Measurements from ENCODE around the gene EZH1.

EZH1 gene

GRCh38 chr17:42709561-42709960, 35.3 kb downstream of the EZH1 start:
- DNase-seq (ENCODE audit: low spot score), result peak; percentile 83

- DNase-seq (ENCODE audit: low spot score), result no peak
Observed at GRCh38 chr17:42708588-42708987, 36.3 kb downstream of the EZH1 start.

DNA sequence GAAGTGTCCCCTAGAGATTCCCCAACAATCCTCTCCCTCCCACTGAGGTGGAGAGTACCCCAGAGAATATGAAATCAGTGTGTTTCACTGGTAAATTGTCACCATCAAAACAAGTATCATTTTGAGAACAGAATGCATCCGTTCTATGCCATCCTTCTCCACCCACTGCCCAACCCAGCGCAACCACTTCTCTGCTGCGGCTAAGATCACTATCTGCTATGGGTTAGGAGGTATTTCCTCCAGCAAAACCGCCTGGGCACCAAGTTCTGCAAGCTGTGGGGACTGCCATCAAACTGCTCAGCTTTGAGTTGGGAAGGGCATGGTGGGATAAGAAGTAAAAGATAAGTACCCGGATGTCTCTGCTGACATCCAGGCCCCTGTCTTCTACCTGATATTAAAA, 38.1 kb downstream of the EZH1 start:
- no peak for DNase-seq (ENCODE audit: low spot score)

DNA sequence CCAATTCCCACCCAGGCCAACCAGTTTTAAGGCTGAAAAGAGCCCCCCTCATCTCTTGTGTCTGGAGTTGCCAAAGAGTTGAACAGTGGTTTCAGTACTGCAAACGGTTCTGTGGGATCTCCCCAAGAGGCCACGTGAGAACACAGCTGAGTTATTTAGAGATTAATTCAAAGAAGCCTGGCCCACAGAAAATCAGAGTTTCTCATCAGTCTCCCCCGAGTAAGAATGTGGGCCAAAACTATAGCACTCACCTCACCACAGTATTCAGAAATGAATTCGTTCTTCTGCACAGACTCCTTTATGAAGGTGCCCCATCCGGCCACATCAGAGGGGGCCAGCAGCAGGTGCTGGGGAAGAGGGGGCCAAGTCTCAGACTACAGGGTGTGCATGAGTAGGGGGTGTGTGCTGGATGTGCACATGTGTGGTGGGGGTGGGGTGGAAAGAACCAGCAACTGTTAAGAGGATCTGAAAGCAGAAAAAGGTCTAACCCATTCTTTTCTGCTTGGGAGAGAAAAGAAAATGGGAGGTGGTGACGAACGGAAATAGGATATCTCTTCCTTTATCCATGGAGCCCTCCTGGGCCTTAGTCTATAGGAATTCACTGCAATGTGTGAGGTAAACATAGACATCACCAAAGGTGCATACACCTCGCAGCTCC, 39.9 kb downstream of the EZH1 start:
- no peak for DNase-seq (ENCODE audit: low spot score)

DNA sequence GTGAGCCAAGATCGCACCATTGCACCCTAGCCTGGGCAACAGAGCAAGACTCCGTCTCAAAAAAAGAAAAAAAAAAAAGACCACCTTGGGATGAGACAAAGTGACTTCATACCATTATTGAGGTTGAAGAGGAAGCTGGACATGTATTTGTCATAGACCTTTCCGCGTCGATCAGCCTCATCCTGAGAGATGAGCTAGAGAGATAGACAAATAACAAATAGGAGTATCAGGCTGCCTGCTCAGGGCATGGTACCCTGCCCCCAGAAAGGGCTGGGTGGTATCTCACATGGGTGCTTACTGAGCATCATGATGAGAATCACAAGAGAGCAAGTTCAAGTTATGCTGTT, 40.4 kb downstream of the EZH1 start:
- DNase-seq (ENCODE audit: low spot score), result no peak

DNA sequence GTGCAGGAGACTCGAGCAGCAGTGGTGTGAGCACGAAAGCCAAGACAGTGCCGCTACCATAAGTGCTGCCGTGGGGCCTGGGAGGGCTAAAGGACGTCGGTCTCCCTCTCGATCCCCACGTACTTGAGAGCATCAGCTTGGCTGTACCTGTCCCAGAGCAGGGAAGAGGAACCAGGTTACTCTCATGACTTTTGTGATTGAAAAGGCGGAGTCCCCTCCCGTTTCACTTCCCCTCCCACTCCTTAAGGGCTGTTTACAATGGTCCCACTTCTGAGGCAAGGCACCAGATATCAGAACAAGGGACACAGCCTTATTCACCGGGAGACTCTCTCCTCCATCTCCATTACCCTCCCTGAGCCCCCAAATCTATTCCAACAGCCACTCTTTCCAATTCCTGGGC, 42.4 kb downstream of the EZH1 start:
- no peak for DNase-seq (ENCODE audit: low spot score)

GRCh38 chr17:42700586-42701289, 44.1 kb downstream of the EZH1 start:
- DNase-seq (ENCODE audit: low spot score), result no peak

- no peak for DNase-seq (ENCODE audit: low spot score)
Observed at GRCh38 chr17:42699415-42699740, 45.5 kb downstream of the EZH1 start.

GRCh38 chr17:42698736-42699414, 46.0 kb downstream of the EZH1 start:
- no peak for DNase-seq (ENCODE audit: low spot score)

GRCh38 chr17:42697108-42697811, 47.6 kb downstream of the EZH1 start:
- DNase-seq (ENCODE audit: low spot score), result no peak

DNA sequence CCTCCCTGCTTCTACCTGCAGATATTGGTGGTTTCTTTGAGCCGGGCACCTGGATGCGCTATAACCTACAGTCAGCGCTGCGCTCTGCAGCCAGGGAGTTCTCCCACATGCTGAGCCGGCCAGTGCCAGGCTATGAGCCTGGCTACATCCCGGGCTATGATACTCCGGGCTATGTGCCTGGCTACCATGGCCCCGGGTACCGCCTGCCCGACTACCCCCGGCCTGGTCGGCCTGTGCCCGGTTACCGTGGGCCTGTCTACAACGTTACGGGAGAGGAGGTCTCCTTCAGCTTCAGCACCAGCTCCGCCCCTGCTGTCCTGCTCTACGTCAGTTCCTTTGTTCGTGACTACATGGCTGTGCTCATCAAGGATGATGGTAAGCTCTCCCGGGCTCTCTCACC, 49.3 kb downstream of the EZH1 start:
- DNase-seq (ENCODE audit: low spot score), result no peak

DNA sequence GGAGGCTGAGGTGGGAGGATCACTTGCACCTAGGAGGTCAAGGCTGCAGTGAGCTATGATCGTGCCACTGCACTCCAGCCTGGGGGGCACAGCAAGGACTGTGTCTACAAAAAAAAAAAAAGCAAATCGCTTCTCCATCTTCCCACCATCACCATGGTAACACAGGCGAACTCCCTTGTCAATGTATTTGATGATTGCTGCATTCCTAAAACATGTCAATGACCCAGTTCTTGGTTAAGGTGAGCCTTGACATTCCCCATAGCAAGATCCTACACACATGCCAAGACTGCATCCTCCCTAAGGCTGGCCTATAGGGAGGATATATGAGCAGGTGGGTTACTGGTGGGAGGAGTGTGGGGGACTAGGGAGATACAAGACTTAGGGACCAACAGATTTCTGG, 50.3 kb downstream of the EZH1 start:
- no peak for DNase-seq (ENCODE audit: low spot score)

- no peak for DNase-seq (ENCODE audit: low spot score)
Observed at GRCh38 chr17:42692489-42692888, 52.4 kb downstream of the EZH1 start.

- no peak for DNase-seq (ENCODE audit: low spot score)
Observed at GRCh38 chr17:42691021-42691545, 53.8 kb downstream of the EZH1 start.

GRCh38 chr17:42690596-42690995, 54.2 kb downstream of the EZH1 start:
- no peak for DNase-seq (ENCODE audit: low spot score)

DNA sequence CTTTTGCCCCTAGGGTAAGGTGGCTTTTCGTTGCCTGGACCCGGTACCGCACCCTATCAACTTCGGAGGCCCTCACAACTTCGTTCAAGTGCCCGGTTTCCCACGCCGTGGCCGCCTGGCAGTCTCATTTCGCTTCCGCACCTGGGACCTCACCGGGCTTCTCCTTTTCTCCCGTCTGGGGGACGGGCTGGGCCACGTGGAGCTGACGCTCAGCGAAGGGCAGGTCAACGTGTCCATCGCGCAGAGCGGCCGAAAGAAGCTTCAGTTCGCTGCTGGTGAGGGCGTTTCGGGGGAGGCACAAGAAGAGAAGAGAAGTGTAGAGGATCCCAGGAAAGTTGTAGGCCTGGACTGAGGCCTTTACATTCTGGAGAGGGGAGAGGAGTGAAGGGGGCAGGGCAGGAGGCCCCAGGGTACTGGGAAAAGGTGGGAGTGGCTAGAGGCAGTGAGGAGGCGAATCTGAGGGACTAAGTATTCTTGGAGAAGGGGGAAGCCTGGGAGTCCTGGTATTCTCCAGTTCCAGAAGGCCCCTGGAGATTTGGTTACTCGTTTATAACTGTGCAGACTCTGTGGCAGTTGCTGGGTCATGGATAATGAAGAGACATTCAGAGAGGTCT, 57.0 kb downstream of the EZH1 start:
- DNase-seq (ENCODE audit: low spot score), result no peak

GRCh38 chr17:42686520-42687128, 58.2 kb downstream of the EZH1 start:
- no peak for DNase-seq (ENCODE audit: low spot score)

DNA sequence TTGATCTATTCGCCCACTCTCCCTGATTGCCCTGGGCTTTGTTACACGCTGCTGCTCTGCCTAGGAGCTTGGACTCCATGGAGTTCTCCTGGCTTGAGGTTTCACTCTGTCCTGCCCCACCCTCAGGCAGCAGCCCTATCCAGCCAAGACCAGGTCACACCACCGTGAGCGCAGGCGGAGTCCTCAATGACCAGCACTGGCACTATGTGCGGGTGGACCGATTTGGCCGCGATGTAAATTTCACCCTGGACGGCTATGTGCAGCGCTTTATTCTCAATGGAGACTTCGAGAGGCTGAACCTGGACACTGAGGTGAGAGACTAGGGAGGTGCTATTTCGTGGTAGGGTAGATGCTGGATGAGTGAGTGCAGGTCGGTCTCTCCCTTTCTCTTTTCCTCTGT, 59.0 kb downstream of the EZH1 start:
- peak; percentile 59 for DNase-seq (ENCODE audit: low spot score)

DNA sequence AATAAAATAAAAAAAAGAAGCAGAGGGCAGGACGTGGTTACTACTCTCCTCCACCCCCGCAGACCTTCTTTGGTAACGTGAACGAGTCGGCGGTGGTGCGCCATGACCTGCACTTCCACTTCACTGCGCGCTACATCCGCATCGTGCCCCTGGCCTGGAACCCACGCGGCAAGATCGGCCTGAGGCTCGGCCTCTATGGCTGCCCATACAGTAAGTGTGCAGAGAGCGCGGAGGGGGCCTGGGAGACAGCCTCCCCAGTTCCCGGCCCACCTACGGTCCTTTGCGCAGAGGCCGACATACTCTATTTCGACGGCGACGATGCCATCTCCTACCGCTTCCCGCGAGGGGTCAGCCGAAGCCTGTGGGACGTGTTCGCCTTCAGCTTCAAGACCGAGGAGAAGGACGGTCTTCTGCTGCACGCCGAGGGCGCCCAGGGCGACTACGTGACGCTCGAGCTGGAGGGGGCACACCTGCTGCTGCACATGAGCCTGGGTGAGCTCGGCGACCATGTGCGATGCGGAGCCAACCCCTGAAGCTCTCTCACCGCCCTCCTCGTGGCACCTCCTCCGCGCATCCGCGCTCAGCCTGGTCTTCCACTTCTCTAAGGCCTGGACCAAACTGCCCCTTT, 59.8 kb downstream of the EZH1 start:
- no peak for DNase-seq (ENCODE audit: low spot score)

GRCh38 chr17:42683407-42684034, 61.3 kb downstream of the EZH1 start:
- peak; percentile 57 for DNase-seq (ENCODE audit: low spot score)
